Measurements from ENCODE around the gene FAXC.

GRCh38 chr6:99253271-99253670 is 96.2 kb downstream of the FAXC start:
- TF ChIP-seq POLR2AphosphoS5 (IDR thresholded peaks at IDR 0.05) (no peak), CTCF (IDR thresholded peaks at IDR 0.05 in 8 of 11, conservative IDR thresholded peaks at IDR 0.05 in 3 of 11) (no peak), POLR2A (IDR thresholded peaks at IDR 0.05) (no peak)
